CD4-positive, alpha-beta T cell treated with Interleukin-15 for 4 hours (primary cell): ENCODE data around the gene PLEKHM2.
"Not testable (repeated sequence)": the region's sequence is repeated elsewhere in the genome, so short reads cannot be mapped to it uniquely, and the experiment has no call there.

ENCODE experiments used
- DNase-seq: peaks from one replicate; pipeline ENCODE4 v3.0.0-alpha.2; 2020; ENCODE audit warnings: low spot score

Gene PLEKHM2, protein sequence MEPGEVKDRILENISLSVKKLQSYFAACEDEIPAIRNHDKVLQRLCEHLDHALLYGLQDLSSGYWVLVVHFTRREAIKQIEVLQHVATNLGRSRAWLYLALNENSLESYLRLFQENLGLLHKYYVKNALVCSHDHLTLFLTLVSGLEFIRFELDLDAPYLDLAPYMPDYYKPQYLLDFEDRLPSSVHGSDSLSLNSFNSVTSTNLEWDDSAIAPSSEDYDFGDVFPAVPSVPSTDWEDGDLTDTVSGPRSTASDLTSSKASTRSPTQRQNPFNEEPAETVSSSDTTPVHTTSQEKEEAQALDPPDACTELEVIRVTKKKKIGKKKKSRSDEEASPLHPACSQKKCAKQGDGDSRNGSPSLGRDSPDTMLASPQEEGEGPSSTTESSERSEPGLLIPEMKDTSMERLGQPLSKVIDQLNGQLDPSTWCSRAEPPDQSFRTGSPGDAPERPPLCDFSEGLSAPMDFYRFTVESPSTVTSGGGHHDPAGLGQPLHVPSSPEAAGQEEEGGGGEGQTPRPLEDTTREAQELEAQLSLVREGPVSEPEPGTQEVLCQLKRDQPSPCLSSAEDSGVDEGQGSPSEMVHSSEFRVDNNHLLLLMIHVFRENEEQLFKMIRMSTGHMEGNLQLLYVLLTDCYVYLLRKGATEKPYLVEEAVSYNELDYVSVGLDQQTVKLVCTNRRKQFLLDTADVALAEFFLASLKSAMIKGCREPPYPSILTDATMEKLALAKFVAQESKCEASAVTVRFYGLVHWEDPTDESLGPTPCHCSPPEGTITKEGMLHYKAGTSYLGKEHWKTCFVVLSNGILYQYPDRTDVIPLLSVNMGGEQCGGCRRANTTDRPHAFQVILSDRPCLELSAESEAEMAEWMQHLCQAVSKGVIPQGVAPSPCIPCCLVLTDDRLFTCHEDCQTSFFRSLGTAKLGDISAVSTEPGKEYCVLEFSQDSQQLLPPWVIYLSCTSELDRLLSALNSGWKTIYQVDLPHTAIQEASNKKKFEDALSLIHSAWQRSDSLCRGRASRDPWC

DNA sequence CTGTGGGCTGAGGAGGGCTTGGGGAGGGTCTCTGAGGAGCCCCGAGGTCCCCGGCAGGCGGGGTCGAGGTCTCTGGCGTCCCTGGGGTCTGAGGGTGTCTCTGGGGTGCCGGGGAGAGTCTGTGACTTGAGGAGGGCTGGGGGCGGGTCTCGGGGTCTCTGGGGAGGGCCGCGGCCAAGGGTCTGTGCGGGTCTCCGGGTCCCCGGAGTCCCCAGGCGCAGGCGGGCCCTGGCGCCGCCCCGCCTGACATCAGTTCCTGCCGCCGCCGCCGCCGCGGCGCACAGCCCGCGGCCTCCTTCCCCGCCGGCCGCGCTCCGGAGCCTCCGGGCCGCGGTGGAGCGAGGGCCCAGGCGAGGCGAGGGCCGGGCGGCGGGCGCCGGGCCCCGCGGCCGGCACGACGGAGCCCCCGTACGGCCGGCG is at the start of gene PLEKHM2:
PLEKHM2 (plus strand) TSS at position 279 of the 420 bp plus-strand sequence. CDS start 239 bp downstream, outside the sequence.
- DNase-seq = peak; percentile 41

DNA sequence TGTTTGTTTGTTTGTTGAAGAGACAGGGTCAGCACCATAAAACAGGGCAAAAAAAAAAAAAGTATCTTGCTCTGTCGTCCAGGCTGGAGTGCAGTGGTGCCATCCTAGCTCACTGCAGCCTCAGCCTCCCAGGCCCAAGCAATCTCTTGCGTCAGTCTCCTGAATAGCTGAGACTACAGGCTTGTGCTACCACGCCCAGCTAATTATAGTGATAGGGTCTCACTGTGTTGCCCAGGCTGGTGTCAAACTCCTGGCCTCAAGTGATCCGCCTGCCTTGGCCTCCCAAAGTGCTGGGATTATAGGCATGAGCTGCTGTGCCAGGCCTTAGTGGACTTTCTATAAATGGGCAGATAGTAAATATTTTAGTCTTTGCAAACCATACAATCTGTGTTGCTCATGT is 47.7 kb upstream of the PLEKHM2 start:
- no peak for DNase-seq

DNA sequence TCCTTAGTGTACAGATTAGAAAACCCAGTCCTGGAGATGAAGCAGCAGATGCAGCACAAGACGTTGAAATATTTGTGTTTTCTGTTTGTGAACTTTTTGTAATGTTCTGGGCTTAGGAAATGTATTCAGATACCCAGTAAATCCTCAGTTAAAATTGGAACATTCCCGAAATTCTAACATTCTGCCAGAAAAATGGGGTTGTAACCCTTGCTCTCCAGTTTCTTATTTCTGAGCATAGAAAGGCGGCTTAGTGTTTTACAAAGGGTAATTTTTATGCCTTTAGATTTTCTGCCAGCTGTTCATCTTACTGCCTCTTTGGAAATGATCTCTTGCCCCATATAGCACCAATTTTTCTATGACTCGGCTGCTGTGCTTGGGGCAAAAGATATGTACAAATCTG is 46.3 kb upstream of the PLEKHM2 start:
- DNase-seq = no peak

DNA sequence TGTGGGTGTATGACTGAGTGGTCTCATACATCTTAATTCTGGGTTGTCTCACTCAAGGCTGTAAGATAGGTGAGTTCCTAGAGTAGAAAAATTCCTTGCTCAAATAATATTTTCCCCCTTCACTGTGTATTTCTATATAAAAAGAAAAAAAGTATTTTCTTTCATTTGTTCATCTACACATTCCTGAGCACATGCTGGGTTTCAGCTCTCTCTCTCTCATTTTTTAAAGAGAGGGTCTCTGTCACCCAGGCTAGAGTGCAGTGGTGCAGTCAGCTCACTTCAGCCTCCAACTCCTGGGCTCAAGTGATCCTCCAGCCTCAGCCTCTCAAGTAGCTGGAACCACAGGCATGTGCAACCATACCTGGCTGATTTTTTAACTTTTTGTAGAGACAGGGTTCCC is 44.9 kb upstream of the PLEKHM2 start:
- DNase-seq = no peak

DNA sequence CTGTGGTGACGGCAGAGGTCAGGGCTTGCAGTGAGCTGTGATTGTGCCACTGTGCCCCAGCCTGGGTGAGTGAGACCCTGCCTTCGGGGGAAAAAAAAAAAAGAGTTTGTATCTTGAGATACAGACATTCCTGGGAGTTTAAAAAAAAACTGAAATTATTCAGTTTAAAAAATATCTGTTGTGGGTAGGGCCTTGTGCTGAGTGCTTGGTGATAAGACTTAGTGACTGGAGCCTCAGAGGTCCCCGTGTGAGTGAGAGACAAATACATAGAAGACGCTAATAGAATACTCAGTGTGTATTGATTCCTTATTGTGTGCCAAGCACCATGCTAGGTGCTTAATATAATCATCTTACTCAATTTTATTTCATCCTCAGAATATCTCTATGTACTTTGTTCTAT is 44.2 kb upstream of the PLEKHM2 start:
- no peak for DNase-seq

DNA sequence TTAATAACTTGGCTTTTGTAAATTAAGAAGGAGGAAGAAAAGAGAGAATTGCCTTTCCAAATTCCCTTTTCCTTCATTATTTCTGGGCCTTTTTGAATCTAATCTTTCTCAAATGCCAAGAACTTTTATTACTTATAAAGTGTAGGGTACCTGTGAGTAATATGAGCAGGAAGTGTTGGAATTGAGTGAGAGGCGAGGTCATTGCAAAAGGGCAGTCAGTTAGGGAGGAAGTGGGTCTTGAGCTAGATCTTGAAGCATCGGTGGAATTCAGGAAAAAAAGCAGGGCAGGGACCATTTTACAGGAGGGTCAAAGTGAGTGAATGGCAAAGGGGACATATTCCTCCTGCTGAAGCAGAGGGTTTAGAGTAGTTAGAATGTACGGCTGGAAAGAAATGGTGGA is 43.5 kb upstream of the PLEKHM2 start:
- DNase-seq = no peak

DNA sequence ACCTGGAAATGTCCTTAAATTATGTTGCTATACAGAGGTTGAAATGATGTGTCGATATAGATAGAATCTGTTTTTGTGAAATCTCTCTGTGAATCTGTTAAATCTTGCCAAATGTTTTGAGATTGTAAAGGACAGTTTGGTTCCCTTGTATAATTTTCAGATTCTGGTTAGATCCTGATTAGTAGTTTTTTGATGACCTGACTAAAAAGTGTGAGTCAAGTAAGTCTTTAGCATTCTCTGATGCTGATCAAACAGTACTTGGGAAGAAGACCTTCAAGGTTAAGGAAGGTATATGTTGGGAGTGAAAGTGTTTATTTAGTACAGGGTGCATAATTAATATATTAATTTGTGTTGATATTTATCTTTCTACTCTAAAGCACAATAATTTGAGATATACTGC is 34.2 kb upstream of the PLEKHM2 start:
- no peak for DNase-seq

DNA sequence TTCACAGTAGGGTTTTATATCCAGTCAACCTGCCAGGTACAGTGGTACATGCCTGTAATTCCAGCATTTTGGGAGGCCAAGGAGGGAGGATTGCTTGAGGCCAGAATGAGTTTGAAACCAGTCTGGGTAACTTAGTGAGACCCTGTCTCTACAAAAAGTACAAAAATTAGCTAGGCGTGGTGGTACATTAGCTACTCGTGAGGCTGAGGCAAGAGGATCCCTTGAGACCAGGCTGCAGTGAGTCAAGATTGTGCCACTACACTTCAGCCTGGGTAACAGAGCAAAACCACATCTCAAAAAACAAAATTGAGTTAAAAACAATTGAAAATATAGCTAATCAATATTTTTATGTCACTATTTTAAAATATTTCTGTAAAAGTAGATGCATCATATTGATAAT is 33.7 kb upstream of the PLEKHM2 start:
- no peak for DNase-seq

DNA sequence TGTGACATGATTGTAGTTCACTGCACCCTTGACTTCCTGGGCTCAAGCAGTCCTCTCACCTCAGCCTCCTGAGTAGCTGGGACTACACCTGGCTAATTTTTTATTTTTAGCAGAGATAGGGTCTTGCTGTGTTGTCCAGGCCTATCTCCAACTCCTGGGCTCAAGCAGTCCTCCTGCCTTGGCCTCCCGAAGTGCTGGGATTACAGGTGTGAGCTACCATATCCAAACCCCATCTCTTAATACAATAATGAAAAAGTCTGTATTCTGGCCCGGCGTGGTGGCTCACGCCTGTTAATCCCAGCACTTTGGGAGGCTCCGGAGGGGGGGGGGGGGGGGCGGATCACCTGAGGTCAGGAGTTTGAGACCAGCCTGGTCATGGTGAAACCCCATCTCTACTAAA is 32.0 kb upstream of the PLEKHM2 start:
- DNase-seq = not testable (repeated sequence)

DNA sequence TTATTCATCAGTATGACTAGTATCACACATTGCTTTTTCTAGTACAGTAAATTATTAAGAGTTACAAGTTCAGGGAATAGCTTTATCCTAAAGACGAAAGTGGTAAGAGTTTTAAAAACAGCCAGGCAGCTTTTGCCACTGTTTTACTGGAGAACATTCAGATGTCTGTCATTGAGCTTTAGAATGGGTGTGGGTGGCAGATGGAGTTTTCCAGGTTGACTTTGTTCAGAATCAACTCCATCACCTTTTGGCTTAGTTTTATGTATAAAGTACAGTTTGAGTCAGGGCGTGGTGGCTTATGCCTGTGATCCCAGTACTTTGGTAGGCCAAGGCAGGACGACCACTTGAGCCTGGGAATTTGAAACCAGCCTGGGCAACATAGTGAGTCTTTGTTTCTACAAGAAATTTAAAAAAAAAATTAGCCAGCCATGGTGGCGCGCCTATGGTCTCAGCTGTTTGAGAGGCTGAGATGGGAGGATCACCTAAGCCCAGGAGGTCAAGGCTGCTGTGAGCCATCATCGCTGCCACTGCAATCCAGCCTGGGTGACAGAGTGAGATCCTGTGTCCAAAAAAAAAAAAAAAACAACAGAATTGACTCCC is 29.9 kb upstream of the PLEKHM2 start:
- DNase-seq = no peak

DNA sequence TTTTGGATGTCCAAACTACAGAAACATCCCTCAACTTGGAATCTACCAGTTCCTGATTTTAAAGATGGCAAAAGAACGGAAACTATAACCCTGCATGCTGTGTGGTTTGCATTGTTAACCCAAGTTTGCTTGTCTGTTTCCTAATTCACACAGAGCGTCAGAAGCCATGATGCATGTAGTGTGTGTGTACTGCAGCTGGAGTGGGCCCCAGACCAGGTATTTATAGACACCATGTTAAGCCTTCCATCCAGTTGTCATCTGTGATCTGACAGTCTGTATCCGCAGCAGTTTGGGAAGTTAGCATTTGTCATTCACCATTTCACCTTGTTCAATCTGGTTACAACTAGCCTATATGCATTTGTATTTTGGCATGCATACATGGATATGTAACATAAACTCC is 27.7 kb upstream of the PLEKHM2 start:
- no peak for DNase-seq

DNA sequence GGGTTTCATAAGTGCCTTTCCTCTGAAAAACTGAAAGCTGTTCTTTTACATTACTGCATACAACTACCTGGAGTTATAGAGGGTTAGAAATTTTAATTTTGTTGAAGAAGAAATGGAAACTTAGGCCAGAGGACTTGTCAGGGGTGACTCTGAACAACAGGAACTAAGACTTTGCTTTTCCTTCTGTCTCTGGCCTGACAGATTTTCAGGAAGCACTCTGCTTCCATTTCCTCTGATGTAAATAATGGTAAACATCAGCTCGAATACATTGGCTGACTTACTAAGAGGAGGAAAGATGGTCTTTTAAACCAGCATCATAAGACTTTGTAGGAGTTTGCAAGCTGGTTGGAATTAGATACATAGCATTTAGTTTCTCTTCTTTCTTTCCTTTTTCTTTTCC is 27.1 kb upstream of the PLEKHM2 start:
- DNase-seq = no peak

DNA sequence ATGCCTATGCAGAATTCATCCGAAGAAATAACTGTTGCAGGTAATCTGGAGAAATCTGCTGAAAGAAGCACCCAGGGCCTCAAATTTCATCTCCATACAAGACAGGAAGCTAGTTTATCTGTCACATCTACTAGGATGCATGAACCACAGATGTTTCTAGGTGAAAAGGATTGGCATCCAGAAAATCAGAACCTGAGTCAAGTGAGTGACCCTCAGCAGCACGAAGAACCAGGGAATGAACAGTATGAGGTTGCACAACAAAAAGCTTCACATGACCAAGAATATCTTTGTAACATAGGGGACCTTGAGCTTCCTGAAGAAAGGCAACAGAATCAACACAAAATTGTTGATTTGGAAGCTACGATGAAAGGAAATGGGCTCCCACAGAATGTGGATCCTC is 24.0 kb upstream of the PLEKHM2 start:
- DNase-seq = no peak

DNA sequence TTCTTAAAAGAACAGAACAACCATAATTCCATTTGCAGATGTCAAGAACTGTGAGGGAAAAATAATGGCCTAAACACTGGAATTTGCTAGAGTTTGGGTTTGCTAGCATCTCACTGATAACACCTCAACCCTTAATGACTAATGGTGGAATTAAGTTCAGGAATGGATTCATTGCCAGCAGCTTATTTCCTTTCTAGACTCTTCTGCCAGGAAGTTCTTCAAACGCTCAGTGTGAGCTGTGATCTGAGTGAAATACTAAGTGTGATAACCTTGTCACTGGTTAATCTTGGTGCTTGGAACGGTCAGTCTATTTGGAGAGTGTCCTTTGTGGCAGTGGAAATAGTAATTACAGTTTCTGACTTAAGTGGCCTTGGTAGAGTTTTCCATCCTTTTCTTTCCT is 21.6 kb upstream of the PLEKHM2 start:
- DNase-seq = no peak

DNA sequence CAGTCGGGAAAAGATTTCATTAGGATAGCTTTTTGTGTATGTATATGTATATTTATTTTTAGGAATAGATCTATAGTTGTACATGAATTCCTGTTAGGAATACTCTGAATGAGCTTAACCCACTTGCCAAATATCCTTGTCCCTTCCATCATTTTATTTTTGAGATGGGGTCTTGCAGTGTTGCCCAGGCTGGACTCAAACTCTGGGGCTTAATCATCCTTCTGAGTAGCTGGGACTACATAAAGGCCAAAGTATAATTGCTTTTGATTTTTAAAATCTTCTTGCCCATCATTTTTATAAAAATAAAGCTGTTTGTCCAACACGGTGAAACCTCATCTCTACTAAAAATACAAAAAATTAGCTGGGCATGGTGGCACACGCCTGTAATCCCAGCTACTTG is 20.2 kb upstream of the PLEKHM2 start:
- DNase-seq = no peak

DNA sequence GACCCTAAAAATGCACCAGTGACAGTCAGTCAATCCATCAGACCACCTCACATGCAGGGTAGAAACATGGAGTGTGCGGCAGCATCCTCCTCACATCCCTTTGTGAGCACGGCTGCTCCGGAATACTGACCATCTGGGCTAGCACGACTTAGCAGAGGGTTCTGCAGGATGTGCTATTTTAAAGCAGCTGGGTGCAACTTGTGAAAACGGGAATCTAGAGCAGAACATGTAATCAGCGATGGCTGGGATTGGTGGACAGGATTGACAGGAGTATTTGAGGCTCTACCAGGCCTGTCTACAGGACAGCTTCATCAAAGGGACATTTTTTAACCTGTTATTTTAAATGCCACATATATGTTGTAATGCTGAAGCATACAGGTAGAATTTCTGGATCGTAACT is 16.8 kb upstream of the PLEKHM2 start:
- no peak for DNase-seq

DNA sequence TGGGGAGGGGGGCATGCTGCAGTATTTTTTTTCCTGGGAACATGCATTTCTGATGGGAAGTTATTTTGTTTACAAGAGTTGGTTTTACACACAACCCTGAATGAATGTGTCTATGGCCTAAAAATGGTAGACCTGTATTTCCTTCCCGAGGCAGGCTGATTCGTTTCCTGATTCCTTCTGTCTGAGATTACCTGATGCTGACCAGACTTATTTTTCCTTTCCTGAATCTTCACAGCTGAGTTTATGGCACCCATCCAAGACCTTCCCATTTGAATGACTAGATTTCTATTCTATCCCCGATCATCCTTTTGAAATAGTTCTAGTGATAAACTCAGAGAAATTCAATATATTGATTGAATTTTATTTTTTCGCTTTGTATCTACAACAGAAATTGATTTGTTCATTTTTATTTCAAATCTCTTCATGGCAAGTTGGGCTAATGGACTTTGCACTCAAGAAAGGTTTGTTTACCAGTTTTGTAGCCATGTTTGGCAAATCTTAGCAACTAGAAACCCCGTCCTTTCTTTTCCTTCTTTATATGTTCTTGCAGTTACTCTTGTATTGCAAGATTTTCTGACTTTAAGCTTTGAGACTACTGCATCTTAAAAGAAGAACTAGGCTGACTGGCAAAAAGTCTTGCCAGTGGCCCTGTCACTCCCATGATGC is 15.9 kb upstream of the PLEKHM2 start:
- DNase-seq = no peak

DNA sequence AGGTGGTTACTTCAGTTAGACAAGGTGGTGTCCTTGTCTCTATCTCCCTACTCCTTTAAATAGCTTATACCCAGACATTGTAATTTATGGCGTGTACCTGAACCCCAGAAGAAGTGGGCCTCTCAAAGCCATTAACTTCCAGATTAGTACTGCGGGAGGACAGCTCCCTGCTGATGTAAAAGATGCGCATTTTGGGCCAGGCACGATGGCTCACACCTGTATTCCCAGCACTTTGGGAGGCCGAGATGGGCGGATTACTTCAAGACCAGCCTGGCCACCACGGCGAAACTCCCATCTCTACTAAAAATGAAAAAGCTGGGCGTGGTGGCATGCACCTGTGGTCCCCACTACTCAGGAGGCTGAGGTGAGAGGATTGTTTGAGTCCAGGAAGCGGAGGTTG is 15.0 kb upstream of the PLEKHM2 start:
- DNase-seq = no peak

DNA sequence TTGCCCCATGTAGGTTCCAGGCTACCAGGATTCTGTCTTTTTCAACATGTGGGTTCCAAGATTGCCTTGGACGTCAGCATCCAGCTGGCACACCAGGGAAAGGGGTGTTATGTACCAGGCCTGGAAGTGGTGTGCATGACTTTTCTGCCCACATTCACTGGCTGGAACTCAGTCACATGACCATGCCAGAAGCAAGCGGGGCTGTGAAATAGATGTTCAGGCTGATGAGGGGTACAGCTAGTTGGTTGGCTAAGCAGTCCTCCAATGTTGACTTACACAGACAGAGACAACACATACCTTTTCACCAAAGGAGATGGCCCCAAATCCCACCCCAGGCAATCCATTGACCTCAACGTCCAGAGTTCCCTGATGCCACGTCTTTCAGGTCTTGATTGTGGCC is 14.3 kb upstream of the PLEKHM2 start:
- no peak for DNase-seq

DNA sequence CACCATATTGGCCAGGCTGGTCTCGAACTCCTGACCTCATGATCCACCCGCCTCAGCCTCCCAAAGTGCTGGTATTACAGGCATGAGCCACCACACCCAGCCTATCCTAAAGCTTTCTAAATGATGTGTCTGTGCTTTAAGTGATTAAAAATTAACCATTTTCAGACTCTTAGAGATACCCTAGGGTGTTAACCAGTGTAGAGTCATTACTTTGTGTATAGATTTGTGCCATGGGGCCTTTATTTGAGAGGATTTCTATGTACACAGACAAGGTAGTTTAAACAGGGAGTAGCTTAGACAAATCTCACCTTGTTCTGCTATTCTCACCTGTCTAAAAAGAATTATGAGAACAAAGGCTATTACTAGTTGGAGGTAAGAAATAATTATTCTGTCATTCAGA is 12.7 kb upstream of the PLEKHM2 start:
- no peak for DNase-seq

DNA sequence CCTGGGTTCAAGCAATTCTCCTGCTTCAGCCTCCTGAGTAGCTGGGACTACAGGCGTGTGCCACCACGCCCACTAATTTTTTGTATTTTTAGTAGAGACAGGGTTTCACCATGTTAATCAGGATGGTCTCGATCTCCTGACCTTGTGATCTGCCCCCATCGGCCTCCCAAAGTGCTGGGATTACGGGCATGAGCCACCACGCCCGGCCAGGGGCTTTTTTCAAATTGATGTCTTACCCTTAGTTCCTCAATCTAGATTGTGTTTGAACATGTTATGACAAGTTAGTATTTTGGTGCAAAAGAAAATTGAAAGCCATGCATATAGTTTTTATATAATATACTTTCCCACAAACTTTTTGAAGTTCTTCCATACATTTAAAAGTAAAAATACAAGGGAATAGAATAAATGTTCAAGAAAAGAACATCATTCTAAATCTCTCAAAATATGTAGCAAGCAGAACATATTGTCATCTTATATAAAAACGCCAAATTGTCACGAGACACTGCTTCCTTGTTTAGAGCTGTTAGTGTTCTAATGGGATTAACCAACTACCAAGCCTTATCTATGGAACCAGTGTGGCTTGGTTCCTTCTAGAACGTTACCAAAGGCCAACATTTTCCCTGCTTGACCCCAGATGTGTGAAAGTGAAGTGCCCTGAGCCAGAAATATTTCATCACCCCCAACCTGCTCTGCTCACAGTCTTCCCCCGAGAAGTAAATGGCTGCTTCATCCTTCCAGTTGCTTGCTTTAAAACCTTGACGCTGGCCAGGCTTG is 9.5 kb upstream of the PLEKHM2 start:
- no peak for DNase-seq
